GM18508 (cell line): ENCODE measurements around the gene EDNRA.

Source experiments
- ATAC-seq: cut with Tn5 transposase; IDR thresholded peaks from one replicate; pipeline ENCODE4 v1.9.1; 2021; ENCODE audit warnings: moderate number of reproducible peaks; ENCODE audit not compliant: insufficient read depth, unreplicated experiment

The EDNRA gene

DNA sequence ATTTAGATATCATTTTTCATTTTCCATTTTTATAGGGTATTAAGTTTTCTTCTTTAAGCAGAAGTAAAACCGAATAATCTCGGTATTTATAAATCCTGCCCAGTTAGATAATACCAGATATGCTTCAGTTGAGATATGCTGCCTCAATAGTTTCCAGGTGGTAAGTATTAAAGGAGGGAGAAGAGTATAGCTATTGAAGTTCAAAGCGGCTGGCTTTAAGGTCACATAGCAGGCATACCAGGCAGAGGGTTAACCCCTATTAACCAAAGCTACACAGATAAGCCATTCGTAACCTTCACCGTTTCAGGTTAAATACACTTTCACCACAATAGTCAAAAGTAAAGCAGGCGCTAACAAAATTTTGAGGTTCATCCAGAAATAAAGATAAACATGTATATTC, 54.2 kb downstream of the EDNRA start:
- no peak for ATAC-seq

DNA sequence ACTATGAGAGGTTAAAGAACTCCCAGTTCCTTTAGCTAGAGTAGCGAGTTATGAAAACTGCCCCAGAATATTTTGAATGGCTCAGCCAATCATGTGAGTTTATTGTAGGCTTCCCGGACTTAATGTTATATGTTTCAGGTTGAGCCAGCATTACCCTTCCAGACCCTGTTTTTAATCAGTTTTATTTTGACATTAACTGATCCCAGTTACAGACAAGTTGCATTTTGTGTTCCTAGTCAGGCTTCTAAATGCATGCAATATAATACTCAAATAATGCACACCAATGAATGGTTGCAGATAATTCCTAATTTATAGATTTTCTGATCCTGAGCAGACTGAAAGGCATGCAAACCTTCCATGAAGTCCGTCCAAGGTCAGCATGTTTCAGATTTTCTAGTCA, 57.8 kb downstream of the EDNRA start:
- no peak for ATAC-seq

DNA sequence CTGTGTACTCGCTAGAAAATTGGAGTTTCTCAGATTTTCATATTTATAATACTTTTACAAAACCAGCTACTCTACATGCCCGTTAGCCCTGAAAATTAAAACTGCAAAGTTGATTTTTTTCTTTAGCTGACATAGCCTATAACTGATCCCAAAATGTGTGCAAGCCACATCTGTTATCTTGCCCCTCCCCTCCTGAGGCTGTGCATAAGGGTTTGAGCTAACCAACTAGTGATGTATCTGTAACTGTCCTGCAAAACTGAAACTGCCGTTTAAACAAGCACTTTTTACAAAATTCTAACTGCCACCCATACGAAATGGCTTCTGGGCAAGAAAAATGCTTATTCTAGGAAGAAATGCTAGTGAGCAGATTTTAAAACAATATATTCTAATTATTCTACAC, 59.1 kb downstream of the EDNRA start:
- no peak for ATAC-seq

DNA sequence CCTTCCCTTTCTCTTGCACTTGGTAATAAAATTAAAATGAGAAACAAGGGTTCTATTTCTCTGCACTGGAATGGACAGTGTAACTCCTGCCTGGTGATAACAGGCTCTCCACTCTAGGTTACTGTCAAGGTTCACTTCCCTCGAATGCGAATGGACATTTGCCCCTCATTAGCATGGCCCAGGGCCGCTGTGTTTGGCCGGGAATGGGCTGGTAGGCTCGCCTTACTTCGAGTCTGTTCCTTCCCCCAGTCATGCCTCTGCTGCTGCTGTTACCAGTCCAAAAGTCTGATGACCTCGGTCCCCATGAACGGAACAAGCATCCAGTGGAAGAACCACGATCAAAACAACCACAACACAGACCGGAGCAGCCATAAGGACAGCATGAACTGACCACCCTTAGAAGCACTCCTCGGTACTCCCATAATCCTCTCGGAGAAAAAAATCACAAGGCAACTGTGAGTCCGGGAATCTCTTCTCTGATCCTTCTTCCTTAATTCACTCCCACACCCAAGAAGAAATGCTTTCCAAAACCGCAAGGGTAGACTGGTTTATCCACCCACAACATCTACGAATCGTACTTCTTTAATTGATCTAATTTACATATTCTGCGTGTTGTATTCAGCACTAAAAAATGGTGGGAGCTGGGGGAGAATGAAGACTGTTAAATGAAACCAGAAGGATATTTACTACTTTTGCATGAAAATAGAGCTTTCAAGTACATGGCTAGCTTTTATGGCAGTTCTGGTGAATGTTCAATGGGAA, 61.5 kb downstream of the EDNRA start:
- no peak for ATAC-seq

DNA sequence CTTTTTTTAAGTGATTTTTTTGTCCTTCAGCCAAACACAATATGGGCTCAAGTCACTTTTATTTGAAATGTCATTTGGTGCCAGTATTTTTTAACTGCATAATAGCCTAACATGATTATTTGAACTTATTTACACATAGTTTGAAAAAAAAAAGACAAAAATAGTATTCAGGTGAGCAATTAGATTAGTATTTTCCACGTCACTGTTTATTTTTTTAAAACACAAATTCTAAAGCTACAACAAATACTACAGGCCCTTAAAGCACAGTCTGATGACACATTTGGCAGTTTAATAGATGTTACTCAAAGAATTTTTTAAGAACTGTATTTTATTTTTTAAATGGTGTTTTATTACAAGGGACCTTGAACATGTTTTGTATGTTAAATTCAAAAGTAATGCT, 62.1 kb downstream of the EDNRA start:
- no peak for ATAC-seq

DNA sequence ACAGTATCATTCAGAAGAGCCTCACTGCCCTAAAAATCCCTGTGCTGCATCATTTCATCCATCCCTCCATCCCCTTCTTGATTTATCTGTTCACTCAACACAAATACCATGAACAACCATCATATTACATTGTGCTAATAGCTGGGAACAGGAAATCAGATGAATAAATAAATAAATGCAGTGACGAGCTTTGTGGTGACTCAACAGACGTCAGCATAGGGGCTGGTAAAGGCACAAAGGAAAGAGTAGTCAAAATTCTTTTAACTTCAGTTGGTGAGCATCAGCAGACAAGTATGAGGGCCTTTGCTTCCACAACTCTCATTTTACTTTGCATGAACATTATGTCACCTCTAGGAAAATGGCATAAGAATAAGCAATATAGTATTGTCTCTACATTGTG, 65.5 kb downstream of the EDNRA start:
- ATAC-seq: no peak

DNA sequence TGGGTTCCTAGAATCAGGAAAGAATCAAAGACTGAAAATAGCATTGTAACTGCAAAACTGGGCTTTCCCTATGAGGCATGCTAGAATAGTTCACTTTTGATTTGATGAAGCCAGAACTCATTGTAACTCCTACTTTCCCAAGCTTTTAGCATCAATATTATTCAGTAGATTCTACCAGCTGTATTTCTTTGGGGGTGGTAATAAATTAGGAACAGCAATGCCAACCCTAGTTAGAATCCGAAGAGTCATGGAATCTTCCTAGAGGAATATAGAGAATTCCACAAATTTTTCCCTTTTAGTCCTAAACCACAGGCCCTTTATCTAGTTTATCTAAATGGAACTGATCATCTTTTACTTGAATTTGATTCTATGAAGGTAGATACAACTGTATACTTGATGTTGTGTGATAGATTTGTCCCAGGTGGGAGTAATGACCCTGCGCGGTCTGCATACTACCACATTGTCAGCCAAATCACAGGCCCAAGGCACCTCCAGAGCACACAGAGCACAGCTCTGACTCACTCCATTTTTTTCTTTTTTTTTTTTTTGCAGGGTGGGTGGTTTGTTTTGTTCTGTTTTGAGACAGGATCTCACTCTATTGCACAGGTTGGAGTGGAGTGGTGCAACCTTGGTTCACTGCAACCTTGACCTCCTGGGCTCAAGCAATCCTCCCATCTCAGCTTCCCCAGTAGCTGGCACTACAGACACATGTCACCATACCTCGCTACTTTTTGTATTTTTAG, 66.6 kb downstream of the EDNRA start:
- ATAC-seq: no peak

DNA sequence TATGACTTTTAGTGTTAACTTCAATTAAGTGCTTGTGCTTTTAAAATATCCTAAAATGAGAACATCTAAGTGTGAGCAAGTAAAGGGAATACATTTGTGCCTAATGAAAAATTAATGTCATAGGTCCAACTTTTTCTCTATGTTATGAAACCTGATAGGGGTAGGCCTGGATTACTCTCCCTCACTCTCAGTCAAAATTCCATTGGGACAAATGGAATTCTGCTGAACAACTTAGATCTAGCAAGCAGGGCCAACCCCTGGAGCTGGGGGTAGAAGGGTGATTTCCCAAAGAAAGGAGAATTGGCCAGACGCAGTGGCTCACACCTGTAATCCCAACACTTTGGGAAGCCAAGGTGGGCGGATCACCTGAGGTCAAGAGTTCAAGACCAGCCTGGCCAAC, 67.4 kb downstream of the EDNRA start:
- no peak for ATAC-seq

DNA sequence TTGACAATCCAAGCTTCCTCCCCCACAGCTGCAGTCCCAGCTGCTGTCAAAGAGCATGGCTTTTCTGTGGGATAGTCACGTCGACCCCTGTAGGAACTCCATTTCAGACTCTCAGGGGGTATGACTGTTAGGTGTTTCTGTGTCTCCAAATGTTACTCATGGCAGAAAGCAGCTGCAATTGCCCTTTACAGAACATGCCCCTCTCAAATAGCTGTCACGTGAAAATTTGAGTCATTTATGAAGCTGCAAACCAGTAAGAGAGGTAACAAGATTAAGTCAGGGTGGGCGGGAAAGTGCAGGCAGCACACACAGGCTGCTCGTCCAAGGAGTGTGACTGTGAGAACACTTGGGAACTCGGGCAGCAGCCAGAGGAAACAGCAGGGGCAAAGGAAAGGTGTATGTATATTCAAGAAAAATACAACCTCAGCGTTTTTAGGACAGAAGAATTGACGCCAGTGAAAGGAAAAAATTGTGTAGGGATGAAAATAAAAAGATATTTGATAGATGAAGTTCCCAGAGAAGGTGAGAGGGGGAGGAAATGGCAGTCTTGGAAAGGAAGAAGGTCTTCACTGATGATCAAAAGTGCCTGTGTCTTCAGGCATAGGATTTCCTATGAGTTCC, 69.8 kb downstream of the EDNRA start:
- peak; percentile 73 for ATAC-seq

DNA sequence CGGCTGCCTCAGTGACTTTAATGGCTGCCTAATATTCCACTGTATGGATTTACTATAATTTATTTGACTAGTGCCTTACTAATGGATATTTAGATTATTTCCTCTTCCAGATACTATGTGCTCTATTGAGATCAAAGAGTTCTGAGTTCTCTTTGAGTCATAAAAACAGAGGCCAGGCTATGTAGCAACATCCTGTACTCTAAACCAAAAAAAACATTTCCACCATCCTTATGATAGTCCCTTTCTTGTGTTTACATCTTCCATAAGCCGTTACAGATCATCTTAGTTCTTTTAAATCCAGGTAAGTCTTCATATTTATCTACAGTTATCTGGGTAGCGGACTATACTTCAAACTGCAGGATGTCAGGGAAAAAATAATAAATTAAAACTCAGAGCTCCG, 79.7 kb downstream of the EDNRA start:
- ATAC-seq: no peak

DNA sequence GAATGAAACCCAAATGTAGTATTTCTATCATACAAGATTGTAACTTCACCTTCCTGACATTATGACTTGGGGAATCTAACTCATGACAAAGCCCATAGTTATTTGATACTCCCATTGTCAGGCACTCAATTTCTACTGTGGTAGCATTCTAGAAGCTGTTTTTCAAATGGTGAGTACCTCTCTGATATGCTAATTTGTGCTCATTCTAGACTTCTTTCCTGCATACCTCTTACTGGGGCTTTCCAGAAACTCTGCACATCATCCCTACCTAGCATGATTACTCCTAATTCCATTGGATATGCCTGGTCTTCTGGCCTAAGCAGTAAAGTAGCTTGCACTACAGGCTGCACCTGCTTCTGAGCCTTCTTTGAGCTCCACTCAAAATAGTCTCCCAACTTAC, 85.9 kb downstream of the EDNRA start:
- no peak for ATAC-seq

DNA sequence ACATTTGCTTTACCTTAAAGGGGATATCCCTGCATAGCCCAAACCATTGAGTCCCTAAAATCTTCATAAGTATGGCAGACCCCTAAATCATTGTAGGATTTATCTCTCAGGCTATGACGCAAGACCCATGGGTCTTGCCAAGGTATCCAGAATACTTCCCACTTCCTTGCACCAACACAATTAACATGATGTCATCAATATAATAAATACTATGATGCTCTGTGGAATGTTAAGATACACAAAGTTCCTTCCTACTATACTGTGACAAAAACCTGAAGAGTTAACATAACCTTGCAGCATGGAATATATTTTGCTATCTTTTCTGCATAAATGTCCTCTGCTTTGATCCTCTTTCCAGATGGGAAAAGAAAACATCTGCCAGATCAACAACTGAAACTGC, 86.4 kb downstream of the EDNRA start:
- ATAC-seq: no peak

DNA sequence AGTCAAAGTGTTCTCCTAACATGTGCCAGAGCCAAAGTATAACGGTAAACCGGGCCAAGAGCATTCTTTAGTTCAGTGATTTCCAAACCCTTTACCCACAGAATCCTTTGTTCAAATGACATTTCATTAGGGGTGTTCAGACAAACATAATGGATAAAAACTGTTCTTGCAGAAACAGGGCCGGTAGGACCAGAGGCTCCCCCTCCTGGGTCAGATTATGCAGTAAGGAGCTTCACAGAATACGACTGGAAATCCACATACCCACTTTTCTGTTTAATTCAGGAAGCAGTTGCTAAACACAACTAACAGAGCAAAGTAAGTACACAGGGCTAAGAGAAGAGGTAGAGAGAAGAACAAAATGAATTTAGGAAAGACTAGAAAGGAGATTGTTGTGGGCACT, 89.7 kb downstream of the EDNRA start:
- no peak for ATAC-seq

DNA sequence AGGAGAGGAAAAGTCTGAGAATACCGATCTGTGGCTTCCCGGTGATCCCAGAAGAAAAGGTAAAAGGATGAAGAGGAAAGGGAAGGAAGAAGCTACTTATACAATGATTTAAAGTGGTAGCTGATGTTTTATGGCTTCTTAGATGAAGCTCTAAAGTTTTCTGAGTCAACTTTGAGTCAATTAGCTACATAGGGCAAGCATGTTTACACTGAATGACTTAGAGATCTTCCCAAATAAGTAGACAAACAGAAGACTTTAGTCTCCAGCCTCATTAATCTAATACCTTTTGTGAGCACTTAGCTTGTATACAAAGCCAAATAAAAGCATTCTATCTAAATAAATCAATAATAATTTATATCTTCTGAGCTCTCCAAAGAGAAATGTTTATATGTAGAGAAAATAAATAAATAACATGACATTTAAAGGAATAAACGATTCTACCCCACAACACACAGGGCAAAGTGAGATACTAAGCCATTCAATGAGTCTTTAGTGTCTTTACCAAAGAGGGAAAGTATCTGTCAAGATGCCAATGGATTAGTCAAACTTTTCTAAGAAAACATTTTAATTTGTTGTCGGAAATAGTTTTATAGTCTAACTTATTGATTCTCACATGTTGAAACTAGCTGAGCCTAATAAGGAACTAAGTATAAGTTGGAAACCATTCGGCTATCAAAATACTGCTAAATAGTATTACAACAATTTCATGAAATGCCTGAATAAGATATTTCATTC, 90.3 kb downstream of the EDNRA start:
- no peak for ATAC-seq

DNA sequence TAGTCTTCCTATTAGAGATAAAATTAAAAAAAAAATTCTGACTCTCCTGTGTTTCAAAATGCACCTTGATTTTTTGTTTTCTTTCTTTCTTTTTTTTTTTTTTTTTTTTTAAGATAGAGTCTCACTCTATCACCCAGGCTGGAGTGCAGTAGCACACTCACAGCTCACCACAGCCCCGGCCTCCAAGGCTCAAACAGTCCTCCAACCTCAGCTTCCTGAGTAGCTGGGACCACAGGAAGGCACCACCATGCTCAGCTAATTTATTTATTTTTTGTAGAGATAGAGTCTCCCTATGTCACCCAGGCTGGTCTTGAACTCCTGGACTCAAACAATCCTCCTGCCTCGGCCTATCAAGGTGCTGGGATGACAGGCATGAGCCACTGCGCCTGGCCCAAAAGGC, 95.2 kb downstream of the EDNRA start:
- no peak for ATAC-seq

DNA sequence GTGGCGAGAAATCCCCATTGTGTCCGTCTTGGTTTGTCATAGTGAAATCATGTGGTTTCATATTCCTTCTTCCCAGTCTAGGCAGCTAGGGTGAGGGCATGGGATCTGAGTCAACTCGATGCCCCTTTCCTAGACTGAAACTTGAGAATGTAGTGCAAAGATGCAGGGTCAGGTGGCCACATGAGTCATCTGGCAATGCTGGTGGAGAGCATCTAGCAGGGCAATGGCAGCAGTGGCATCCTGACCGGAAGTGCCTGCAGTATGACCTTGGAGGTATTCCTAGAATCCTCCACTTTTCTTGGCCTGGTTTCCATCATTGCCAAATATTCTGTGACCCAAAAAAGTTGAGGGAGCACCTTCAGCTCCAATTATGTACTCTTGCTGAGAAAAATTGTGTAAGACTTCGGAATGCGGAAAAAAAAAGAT, 97.2 kb downstream of the EDNRA start:
- no peak for ATAC-seq

DNA sequence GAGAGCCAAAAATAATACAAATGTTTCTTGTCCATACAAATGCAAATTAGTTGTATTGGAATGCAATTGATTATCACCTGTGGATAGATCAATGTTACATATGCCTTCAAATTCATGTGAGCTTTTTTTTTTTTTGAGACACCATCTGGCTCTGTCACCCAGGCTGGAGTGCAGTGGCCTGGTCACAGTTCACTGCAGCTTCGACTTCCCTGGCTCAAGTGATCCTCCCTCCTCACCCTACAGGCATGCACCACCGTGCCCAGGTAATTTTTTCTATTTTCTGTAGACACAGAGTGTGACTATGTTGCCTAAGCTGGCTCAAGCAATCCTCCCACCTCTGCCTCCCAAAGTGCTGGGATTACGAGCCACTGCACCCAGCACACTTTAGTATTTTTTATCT, 97.7 kb downstream of the EDNRA start:
- no peak for ATAC-seq

DNA sequence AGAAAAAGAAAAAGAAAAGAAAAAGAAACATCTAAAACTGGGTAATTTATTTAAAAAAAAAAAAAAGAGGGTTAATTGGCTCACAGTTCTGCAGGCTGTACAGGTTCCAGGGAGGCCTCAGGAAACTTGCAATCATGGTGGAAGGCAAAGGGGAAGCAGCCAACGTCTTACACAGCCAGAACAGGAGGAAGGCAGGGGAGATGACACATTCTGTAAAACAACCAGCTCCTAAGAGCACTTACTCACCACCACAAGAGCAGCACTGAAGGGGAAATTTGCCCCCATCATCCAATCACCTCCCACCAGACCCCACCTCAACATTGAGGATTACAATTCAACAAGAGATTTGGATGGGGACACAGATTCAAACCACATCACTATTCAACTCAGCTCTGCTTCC, 99.5 kb downstream of the EDNRA start:
- no peak for ATAC-seq

DNA sequence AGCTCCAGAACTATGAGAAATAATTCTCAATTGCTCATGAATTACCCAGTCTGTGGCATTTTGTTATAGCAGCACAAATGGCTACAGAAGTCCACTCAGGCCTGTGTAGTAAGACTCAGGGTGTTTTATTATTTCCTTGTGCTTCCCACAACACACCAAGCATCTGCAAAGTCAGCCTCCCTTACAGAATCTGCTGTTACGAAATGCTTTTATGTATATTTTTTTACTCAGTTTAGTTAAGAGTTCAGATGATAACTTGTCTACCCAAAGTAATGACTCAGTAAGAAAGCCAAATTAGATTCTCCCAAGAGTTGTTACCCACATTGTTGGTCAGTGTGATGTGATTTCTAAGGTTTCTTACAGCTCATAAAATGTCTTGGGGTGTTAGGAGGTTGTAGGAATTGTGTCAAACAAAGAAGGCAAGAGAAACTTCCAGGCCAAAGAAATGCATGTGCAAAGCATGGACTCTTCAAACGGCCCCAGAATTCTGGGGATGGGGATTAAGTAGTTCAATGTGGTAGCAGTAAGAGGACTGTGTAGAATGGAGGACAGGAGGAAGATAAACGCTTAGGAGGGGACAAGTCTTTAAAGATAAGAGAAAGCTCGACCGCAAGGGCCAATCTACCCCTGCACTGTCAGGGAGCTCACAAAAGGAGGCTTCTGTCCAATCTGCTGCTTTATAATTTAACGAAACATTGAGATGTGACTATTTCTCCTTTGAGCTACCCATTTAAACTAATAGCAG, 100.9 kb downstream of the EDNRA start:
- no peak for ATAC-seq

DNA sequence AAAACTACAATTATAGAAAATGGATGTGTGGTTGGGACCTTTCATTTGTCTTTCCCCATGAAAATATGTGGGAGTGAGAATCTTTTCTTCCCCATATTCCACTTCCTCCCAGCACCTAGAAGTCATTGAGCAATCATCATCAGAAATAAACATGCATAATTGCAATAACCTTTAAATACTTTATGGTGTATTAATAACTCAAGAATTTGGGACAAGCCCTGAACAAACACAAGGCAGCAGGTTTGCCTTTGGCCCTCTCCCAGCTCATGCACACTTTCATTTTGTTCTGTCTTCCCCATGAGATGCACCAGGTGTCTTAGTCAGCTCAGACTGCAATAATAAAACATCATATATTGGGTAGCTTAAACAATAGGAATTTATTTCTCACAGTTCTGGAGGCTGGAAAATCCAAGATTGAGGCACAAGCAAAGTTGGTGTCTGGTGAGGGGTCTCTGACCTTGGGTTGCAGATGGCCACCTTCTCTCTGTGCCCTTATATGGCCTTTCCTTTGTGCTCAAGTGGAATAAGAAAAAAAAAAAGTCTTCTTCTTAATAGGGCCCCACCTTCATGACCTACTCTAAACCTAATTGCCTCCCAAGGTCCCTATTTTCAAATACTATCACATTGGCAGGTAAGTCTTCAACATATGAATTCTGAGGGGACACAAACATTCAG, 101.6 kb downstream of the EDNRA start:
- no peak for ATAC-seq
